ENCODE measurements around the gene FAM120AOS.

GRCh38 chr9:93468763-93469456 lies 15.5 kb upstream of the FAM120AOS start:
- TF ChIP-seq, protein P1, sequence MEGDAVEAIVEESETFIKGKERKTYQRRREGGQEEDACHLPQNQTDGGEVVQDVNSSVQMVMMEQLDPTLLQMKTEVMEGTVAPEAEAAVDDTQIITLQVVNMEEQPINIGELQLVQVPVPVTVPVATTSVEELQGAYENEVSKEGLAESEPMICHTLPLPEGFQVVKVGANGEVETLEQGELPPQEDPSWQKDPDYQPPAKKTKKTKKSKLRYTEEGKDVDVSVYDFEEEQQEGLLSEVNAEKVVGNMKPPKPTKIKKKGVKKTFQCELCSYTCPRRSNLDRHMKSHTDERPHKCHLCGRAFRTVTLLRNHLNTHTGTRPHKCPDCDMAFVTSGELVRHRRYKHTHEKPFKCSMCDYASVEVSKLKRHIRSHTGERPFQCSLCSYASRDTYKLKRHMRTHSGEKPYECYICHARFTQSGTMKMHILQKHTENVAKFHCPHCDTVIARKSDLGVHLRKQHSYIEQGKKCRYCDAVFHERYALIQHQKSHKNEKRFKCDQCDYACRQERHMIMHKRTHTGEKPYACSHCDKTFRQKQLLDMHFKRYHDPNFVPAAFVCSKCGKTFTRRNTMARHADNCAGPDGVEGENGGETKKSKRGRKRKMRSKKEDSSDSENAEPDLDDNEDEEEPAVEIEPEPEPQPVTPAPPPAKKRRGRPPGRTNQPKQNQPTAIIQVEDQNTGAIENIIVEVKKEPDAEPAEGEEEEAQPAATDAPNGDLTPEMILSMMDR (IDR thresholded peaks at IDR 0.05) = no peak
- no peak for TF ChIP-seq POLR2AphosphoS5 (IDR thresholded peaks at IDR 0.05; ENCODE audit: low read depth, low read length)
- no peak for TF ChIP-seq SIN3A (IDR thresholded peaks at IDR 0.05; ENCODE audit: borderline replicate concordance, insufficient read depth, low read depth, low read length)
